Heart left ventricle (tissue), 16 donors: ENCODE results near the gene EPS8. TPM values are rescaled to one million over a fixed set of nuclear protein-coding genes. Genes with fewer than 3 reads are reported as not detected.
A peak's percentile ranks its signal among the peaks of the same experiment; 100 is the strongest.

ENCODE experiments used
- ATAC-seq, 4 donors: fragments of 200-7000 bp; cut with Tn5 transposase; one replicate each; pipeline ENCODE4 v1.9.1; 2020 to 2022; ENCODE audit warnings: moderate library complexity in 4 of 4, mild to moderate bottlenecking in 3 of 4, moderate number of reproducible peaks in 1 of 4
- DNase-seq, 5 donors: peaks; one replicate each; pipeline ENCODE4 v3.0.0-alpha.2; 2020
- H3K27ac ChIP-seq, 12 donors: fragments of 200-600 bp; sonication (generic) in 4 of 12; one replicate each; pipeline versions ENCODE4 v1.5.0 to v1.8.0; 2016 to 2022; ENCODE audit warnings: mild to moderate bottlenecking in 2 of 12
- H3K27me3 ChIP-seq, 9 donors: fragments of 200-600 bp; sonication (generic) in 2 of 9; one replicate each; pipeline versions ENCODE4 v1.5.1 to v1.8.0; 2016 to 2022; ENCODE audit warnings: mild to moderate bottlenecking in 3 of 9
- H3K36me3 ChIP-seq, 9 donors: fragments of 200-600 bp; sonication (generic) in 2 of 9; one replicate each; pipeline versions ENCODE4 v1.5.0 to v1.8.0; 2018 to 2022; ENCODE audit warnings: mild to moderate bottlenecking in 2 of 9
- H3K4me1 ChIP-seq, 12 donors: fragments of 200-600 bp; sonication (generic) in 4 of 12; one replicate each; pipeline versions ENCODE4 v1.5.0 to v1.8.0; 2016 to 2022; ENCODE audit warnings: mild to moderate bottlenecking in 3 of 12
- H3K4me3 ChIP-seq, 12 donors: fragments of 200-600 bp; sonication (generic) in 4 of 12; one replicate each; pipeline versions ENCODE4 v1.5.0 to v1.8.0; 2017 to 2022; ENCODE audit warnings: mild to moderate bottlenecking in 9 of 12, moderate library complexity in 4 of 12
- H3K9me3 ChIP-seq, 12 donors: fragments of 200-600 bp; sonication (generic) in 4 of 12; one replicate each; pipeline versions ENCODE4 v1.5.0 to v1.8.0; 2016 to 2022; ENCODE audit warnings: mild to moderate bottlenecking in 1 of 12
- CTCF ChIP-seq, 12 donors: fragments of 200-600 bp; sonication (generic) in 4 of 12; IDR thresholded peaks; one replicate each; pipeline versions ENCODE4 v1.5.0 to v1.8.0; 2018 to 2022; ENCODE audit warnings: antibody characterized with exemption in 12 of 12, mild to moderate bottlenecking in 5 of 12
- POLR2A ChIP-seq, 2 donors: fragments of 450-650 bp; IDR thresholded peaks; one replicate each; pipeline ENCODE4 v1.6.1; 2017; ENCODE audit warnings: antibody characterized with exemption in 2 of 2, mild to moderate bottlenecking in 2 of 2, moderate library complexity in 2 of 2
- WGBS, 4 donors: extraction: QIAGEN DNeasy Blood & Tissue Kit in 2 of 4; methylation state at CpG; one replicate each; pipeline versions ENCODE4 v1.1.5 to v1.1.7; 2013 to 2018; 5-methylcytosine and 5-hydroxymethylcytosine counted together
- intact Hi-C, 10 donors: fragments of 100-400 bp; cut with DNase I; formaldehyde crosslinking; loops; one replicate each; pipeline versions ENCODE4 v1.11.1 to v1.14.2; 2022
- polyA plus RNA-seq, 2 donors: library from polyadenylated mRNA; stranded (reverse); fragments of 200-250 nt; gene quantifications; one replicate each; pipeline ENCODE4 v1.2.3, GENCODE V29; 2013
- total RNA-seq, 9 donors: library from RNA; depleted of rRNA in 2 of 9; stranded (reverse); fragments of >200 nt in 2 of 9; fragmentation: NEBNext Ultra II Directional in 3 of 9; extraction: Animal tissue kit (Norgen Biotek cat#: 25700) in 3 of 9; gene quantifications; one replicate each; pipeline versions ENCODE4 v1.1.0 to v1.2.4, GENCODE V29; 2016 to 2023
- donor health status: ischemic (EF 13 %, LVEDD 7.1; RV severe dilation, severe dysfunction).
- donor health status: healthy with polysubstance abuse.
- donor health status: DM: no; HTN: yes; CAD: no.
- donor health status: DM: no; HTN: no; CAD: no.
- donor health status: ischemic (EF 25% LVEDD 6.9; RV normal size, moderate dysfunction).
- donor health status: ischemic (EF 25% LVEDD 5.7; RV mildly dilated, moderate dysfunction).
- donor health status: healthy.
- donor health status: DM: yes; HTN: yes; CAD: no.
- donor health status: ischemic (EF 35%, LVEDD 5.7; RV mildly dilated, moderate dysfunction).
- donor health status: nonischemic (EF 11% LVEDD 7.7; RV severe dilation, severe dysfunction).
- donor health status: DM: yes; HTN: yes; CAD: no.
- donor health status: PGD.
- donor health status: ischemic (EF 29% LVEDD 5.4; RV normal size, mild dysfunction).
- donor health status: nonischemic (EF 23%, LVEDD 6.1; RV moderate dilation, normal function).

The EPS8 gene
- total and polyA plus RNA-seq, 11 donors, result 11.7 to 56.0 (median 20.9) TPM

- intact Hi-C loops, result no loop called here
- peak overlapping the region in 1 of 12 donors; percentile 2 for H3K27ac ChIP-seq
- 90 to 95% (median 92%) methylated on average over 7 of the region's 7 CpGs for WGBS, 4 donors
- H3K4me3 ChIP-seq, result no peak overlapping the region
- DNase-seq (no peak), ATAC-seq (peak in 2 of 4 donors; percentile 69 to 74)
- H3K4me1 ChIP-seq, result peaks cover 0 to 37% (median 0%) of the 10 kb centered on the region in 12 donors
- peaks cover 0 to 15% (median 0%) of the 10 kb centered on the region in 12 donors for H3K9me3 ChIP-seq
- H3K27me3 ChIP-seq, result no peaks in the 10 kb centered on the region
- TF ChIP-seq CTCF (IDR thresholded peaks at IDR 0.05), result no peak
- no peak for TF ChIP-seq POLR2A (IDR thresholded peaks at IDR 0.05)
- H3K36me3 ChIP-seq, result no peaks in the 10 kb centered on the region
Measured at GRCh38 chr12:15757553-15758255, 31.5 kb downstream of the EPS8 start.

- Histone ChIP-seq H3K9me3 (peaks cover 0 to 11% (median 0%) of the 10 kb centered on the region in 12 donors), H3K36me3 (no peaks in the 10 kb centered on the region), H3K27ac (no peak overlapping the region), H3K27me3 (no peaks in the 10 kb centered on the region), H3K4me1 (peaks cover 0 to 32% (median 0%) of the 10 kb centered on the region in 12 donors), H3K4me3 (no peak overlapping the region)
- intact Hi-C loops, result no loop called here
- TF ChIP-seq POLR2A (IDR thresholded peaks at IDR 0.05), result no peak
- TF ChIP-seq CTCF (IDR thresholded peaks at IDR 0.05), result no peak
- no peak for DNase-seq
- ATAC-seq, result no peak
- WGBS, 4 donors, result 63 to 78% (median 68%) methylated on average over 1 of the region's 1 CpG
Measured at GRCh38 chr12:15756822-15757221, 32.4 kb downstream of the EPS8 start.

- no peak for ATAC-seq
- DNase-seq, result no peak
- Histone ChIP-seq H3K4me3 (no peak overlapping the region), H3K36me3 (no peaks in the 10 kb centered on the region), H3K4me1 (peaks cover 0 to 32% (median 0%) of the 10 kb centered on the region in 12 donors), H3K27ac (peak overlapping the region in 1 of 12 donors; percentile 60), H3K9me3 (no peaks in the 10 kb centered on the region), H3K27me3 (no peaks in the 10 kb centered on the region)
- TF ChIP-seq CTCF (IDR thresholded peaks at IDR 0.05) (no peak), POLR2A (IDR thresholded peaks at IDR 0.05) (no peak)
- intact Hi-C loops, result loop anchor here in 1 of 10 donors (5.0 kb wide), 1 partner anchor 47 kb away; no protein-coding TSS in a partner anchor
- 70 to 80% (median 74%) methylated on average over 2 of the region's 2 CpGs for WGBS, 4 donors
Measured at GRCh38 chr12:15754233-15754632, 35.0 kb downstream of the EPS8 start.

- Histone ChIP-seq H3K4me3 (no peak overlapping the region), H3K36me3 (no peaks in the 10 kb centered on the region), H3K27me3 (no peaks in the 10 kb centered on the region), H3K4me1 (peaks cover 0 to 32% (median 0%) of the 10 kb centered on the region in 12 donors), H3K9me3 (no peaks in the 10 kb centered on the region), H3K27ac (no peak overlapping the region)
- ATAC-seq, result no peak
- TF ChIP-seq POLR2A (IDR thresholded peaks at IDR 0.05), result no peak
- no peak for TF ChIP-seq CTCF (IDR thresholded peaks at IDR 0.05)
- intact Hi-C loops, result loop anchor here in 1 of 10 donors (5.0 kb wide), 1 partner anchor 45 kb away; no protein-coding TSS in a partner anchor
- no peak for DNase-seq
Measured at GRCh38 chr12:15752785-15753184, 36.4 kb downstream of the EPS8 start.
